Stimulated activated CD8-positive, alpha-beta memory T cell treated with anti-CD3 and anti-CD28 coated beads, Interleukin-15, amount 100 ng/mL, for 4 hours (primary cell): ENCODE measurements around the gene LIPM.

Source experiments
- DNase-seq, 2 donors: peaks; one replicate each; pipeline ENCODE4 v3.0.0-alpha.2; 2020; ENCODE audit warnings: low read depth in 2 of 2

LIPM gene

GRCh38 chr10:88840881-88841280 is 38.4 kb downstream of the LIPM start:
- DNase-seq = no peak

GRCh38 chr10:88841316-88842111 is 39.0 kb downstream of the LIPM start:
- DNase-seq = no peak

GRCh38 chr10:88843171-88843570 is 40.6 kb downstream of the LIPM start:
- no peak for DNase-seq

DNA sequence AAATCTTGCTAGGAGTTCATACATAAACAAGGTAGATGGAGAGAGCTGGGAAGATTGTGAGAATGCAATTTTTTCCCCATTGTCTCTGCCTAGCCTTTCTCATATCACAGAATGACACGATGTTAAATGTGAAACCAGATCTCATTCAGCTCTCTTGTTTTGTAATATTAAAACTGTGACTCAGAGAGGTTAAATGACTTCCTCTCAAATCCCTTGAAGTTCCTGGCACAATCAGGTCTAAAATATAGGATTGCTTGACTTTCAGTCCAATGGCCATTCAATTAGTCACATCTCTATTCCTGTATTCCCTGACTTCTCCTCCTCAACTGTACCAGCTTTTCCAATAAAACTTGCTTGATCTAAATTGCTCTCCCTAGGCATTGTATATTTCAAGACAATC is 46.0 kb downstream of the LIPM start:
- DNase-seq = no peak

DNA sequence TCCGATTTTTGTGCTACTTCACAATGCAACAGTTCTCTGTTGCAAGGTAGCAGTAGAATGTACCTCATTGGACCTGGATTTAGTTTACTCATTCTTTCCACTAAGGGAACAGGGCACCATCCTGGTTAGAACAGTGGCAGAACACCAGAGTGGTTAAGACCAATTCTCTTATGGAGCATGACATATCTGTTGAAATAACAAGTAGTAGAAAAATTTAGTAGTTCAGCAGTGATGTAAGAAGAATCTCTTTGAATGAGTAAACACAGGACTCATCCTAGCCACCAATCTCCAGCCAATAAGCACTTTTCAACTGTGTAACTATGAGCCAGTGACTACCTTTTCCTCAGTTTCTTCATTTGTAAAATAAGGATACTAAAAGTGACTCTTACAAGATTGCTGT is 46.7 kb downstream of the LIPM start:
- DNase-seq = no peak

- no peak for DNase-seq
Measured at GRCh38 chr10:88850712-88851111, 48.2 kb downstream of the LIPM start.

DNA sequence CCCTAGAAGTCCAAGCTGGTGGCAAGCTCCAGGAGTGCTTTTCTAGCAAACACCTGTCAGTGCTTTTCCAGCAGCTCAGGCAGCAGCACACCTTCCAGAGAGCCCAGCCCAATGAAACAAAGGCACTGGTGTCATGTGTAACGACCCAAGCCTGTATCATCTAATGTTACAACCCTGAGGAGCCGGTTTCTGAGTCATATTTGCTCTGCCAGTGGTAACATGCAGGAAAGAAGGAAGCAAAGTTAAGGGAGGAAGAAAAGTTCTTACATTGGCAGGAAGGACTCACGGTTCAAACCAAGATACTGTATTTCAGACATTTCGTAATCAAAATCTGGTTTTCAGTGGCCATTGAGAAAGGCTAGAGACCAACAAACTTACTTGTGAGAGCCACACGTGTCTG is 49.2 kb downstream of the LIPM start, which contains the start of gene ANKRD22:
Gene ANKRD22 (minus strand): TSS at position 139 of the 400 bp plus-strand sequence. CDS start 237 bp downstream, outside the sequence.
- DNase-seq = no peak

DNA sequence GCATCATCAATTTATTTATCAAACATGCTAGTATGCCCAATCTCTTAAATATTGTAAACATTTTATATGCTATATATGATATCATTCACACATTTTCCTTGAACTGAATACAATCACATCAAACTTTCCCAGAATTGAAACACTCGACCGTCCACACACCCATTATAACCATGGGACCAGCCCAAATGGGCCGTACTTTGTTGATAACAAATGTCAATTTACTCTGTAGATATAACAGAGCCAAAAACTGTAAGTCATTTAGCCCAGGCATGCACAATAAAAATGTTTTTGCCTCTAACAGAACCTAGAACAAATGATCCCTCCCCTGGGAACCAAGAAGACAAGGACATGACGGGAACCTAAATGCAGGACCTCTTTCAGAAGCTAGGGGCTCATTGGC is 49.8 kb downstream of the LIPM start:
- no peak for DNase-seq

DNA sequence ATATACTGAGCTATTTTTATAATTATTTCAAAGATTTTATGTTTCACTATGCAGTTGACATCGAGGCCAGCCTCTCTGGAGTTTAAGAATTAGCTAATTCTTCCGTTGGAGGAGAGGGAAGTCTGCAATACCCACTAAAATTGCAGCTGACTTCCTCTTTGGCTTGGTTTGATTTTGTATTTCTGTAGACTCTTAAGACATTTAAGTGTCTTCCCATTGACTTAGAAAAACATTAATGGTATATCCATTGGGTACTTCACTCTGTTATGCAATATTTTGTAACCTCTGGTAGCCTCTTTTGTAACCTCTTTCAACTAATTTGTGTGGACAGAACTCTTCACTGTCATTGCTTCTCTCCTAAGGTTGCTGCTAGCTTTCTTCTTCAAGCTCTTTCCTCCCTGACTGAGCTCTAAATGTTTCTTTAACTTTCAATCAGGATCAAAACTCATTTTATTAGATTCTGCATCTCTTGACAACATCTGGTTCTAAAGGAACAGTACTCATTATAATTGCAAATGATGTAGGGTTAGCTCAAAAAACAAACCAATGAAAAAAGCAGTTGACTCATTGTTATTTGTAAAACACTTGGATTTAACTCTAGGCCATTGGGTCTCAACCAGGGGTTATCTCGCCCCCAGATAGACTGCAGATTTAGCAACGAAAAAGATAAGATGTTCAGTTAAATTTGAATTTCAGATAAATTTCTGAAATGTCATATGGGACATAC is 50.8 kb downstream of the LIPM start:
- DNase-seq = no peak

DNA sequence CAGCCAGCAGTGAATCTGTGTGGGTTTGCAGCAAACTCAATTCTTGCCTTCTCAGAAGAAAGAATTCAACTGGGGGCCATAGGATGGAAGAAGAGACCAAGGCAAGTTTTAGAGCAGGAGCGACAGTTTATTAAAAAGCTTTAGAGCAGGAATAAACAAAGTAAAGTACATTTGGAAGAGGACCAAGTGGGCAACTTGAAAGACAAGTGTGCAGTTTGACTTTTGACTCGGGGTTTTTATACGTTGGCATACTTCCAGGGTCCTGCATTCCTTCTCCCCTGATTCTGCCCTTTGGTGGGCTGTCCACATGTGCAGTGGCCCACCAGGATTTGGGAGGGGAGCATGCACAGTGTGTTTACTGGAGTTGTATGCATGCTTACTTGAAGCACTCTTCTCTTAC is 52.2 kb downstream of the LIPM start:
- no peak for DNase-seq

DNA sequence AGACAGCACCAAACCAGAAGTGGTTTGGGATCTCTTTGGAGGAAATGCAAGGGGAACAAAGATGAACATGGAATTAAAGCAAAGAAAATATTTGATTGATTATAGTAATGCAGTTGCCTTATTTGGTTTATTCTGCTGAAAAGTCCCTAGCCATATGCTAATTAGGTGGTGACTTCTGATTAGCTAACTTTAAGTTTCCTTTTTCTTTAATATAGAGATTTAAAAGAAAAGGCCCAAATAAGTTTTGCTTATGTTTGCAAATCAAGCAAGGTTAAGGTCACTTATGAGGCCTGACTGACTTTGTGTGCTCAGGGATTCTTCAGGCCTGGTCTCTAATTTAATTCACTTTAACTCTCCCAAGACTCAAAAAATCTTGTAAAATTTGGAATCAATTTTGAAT is 55.3 kb downstream of the LIPM start:
- no peak for DNase-seq

GRCh38 chr10:88858491-88858890 is 56.0 kb downstream of the LIPM start:
- DNase-seq = no peak

- DNase-seq = no peak
Measured at GRCh38 chr10:88861036-88861435, 58.5 kb downstream of the LIPM start.

GRCh38 chr10:88865281-88865876 is 62.8 kb downstream of the LIPM start:
- DNase-seq = no peak

- no peak for DNase-seq
Measured at GRCh38 chr10:88866454-88866853, 63.9 kb downstream of the LIPM start.

DNA sequence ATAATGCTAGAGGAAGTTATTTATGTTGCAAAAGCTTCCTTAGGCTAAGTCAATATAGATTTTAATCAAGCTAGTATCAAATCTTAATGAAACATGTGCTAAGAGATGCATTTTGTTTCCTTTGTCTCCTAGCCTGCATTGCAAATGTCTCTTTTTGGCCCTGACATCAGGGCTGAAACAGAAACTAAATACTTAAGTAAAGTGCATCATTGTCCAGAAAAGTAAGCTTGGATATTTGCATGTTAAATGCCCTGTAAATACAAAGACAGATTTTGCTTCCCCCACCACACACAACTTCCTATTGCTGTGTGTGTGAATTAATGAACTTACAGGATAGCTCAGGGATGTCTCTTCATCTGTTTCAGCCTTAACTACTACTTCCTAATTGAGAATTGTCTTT is 67.6 kb downstream of the LIPM start:
- no peak for DNase-seq
